Measurements from ENCODE around the gene VAMP8.
"Not testable (repeated sequence)": the region's sequence is repeated elsewhere in the genome, so short reads cannot be mapped to it uniquely, and the experiment has no call there.

Gene VAMP8

GRCh38 chr2:85589181-85589580 is 11.8 kb downstream of the VAMP8 start:
- TF ChIP-seq, protein P1, sequence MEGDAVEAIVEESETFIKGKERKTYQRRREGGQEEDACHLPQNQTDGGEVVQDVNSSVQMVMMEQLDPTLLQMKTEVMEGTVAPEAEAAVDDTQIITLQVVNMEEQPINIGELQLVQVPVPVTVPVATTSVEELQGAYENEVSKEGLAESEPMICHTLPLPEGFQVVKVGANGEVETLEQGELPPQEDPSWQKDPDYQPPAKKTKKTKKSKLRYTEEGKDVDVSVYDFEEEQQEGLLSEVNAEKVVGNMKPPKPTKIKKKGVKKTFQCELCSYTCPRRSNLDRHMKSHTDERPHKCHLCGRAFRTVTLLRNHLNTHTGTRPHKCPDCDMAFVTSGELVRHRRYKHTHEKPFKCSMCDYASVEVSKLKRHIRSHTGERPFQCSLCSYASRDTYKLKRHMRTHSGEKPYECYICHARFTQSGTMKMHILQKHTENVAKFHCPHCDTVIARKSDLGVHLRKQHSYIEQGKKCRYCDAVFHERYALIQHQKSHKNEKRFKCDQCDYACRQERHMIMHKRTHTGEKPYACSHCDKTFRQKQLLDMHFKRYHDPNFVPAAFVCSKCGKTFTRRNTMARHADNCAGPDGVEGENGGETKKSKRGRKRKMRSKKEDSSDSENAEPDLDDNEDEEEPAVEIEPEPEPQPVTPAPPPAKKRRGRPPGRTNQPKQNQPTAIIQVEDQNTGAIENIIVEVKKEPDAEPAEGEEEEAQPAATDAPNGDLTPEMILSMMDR (IDR thresholded peaks at IDR 0.05; ENCODE audit: borderline replicate concordance, insufficient read depth, low read depth, low read length): no peak
- H3K4me3 ChIP-seq (ENCODE audit: low read depth, low read length): no peak overlapping the region

- H3K4me3 ChIP-seq (ENCODE audit: low read depth, low read length): no peak overlapping the region
- TF ChIP-seq, protein P1 (IDR thresholded peaks at IDR 0.05; ENCODE audit: borderline replicate concordance, insufficient read depth, low read depth, low read length): no peak
These were observed 12.8 kb downstream of the VAMP8 start for GRCh38 chr2:85589982-85590791.

DNA sequence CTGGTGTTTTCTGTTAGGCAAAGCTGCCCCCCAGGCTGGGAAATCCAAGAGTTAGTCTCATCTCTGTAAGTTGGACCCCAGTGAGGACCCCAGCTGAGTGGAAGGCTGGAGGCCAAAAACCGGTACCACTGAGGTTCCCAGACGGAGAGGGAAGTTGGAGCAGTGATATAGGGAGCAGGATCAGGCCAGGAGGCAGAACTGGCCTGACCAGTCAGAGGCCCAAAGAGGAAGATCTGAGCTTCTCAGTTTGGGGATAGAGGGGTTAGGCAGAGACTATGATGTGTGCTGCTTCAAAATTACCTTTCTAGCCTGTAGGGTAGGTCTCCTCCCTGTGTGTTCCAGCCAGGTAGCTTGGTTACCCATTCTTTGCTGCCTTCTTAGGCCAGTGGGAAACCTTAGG is 13.6 kb downstream of the VAMP8 start:
- no peak overlapping the region for H3K4me3 ChIP-seq (ENCODE audit: low read depth, low read length)
- TF ChIP-seq, protein P1 (IDR thresholded peaks at IDR 0.05; ENCODE audit: borderline replicate concordance, insufficient read depth, low read depth, low read length): no peak

DNA sequence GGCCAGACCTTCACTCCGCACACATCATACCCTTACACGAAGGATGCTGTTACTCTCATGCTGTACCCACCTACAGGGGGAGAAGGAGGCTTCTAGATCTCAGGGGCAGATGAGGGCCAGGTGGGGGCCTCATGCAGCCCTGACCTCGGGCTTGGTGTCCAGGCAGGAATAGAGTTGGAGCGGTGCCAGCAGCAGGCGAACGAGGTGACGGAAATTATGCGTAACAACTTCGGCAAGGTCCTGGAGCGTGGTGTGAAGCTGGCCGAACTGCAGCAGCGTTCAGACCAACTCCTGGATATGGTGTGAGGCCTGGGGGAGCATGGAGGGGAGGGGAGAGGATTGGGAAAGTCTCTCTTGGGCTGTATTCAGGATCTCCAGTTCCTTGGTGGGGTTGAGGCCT is 14.2 kb downstream of the VAMP8 start:
- H3K4me3 ChIP-seq (ENCODE audit: low read depth, low read length): no peak overlapping the region
- TF ChIP-seq, protein P1 (IDR thresholded peaks at IDR 0.05; ENCODE audit: borderline replicate concordance, insufficient read depth, low read depth, low read length): no peak

DNA sequence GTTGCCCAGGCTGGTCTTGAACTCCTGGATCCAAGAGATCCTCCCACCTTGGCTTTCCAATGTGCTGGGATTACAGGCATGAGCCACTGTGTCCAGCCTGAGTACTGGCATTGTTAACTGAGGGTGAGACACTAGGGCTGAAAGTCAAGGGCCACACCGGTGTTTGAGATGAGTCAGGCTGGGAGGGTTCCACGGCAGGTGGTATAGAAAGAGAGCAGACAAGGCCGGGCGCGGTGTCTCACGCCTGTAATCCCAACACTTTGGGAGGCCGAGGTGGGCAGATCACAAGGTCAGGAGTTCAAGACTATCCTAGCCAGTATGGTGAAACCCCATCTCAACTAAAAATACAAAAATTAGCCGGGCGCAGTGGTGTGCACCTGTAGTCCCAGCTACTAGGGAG is 14.9 kb downstream of the VAMP8 start:
- H3K4me3 ChIP-seq (ENCODE audit: low read depth, low read length): not testable (repeated sequence)

- no peak overlapping the region for H3K4me3 ChIP-seq (ENCODE audit: low read depth, low read length)
- TF ChIP-seq, protein P1 (IDR thresholded peaks at IDR 0.05; ENCODE audit: borderline replicate concordance, insufficient read depth, low read depth, low read length): no peak
These were observed 15.6 kb downstream of the VAMP8 start for GRCh38 chr2:85593023-85593422.

- H3K4me3 ChIP-seq (ENCODE audit: low read depth, low read length): peak overlapping the region; percentile 83
- TF ChIP-seq, protein P1 (IDR thresholded peaks at IDR 0.05; ENCODE audit: borderline replicate concordance, insufficient read depth, low read depth, low read length): no peak
These were observed 17.4 kb downstream of the VAMP8 start for GRCh38 chr2:85594715-85595300.
